GM08714 (cell line): ENCODE data around the gene TELO2.

Experiments
- H3K4me3 ChIP-seq: fragments of 200-500 bp; sonication (Bioruptor generic); 2 replicates; pipeline ENCODE4 v1.5.1; 2014; ENCODE audit warnings: mild to moderate bottlenecking, low read length, inconsistent platforms
- ZNF274 ChIP-seq: IDR thresholded peaks from 2 replicates; pipeline ENCODE4 v1.6.1; 2012; ENCODE audit warnings: mild to moderate bottlenecking, low read depth, low read length

The TELO2 gene

GRCh38 chr16:1545044-1546040, 52.2 kb downstream of the TELO2 start:
- TF ChIP-seq ZNF274 = no peak
- H3K4me3 ChIP-seq = no peak overlapping the region

GRCh38 chr16:1546430-1546829, 53.3 kb downstream of the TELO2 start:
- no peak overlapping the region for H3K4me3 ChIP-seq
- no peak for TF ChIP-seq ZNF274

GRCh38 chr16:1548233-1548632, 55.1 kb downstream of the TELO2 start:
- TF ChIP-seq ZNF274 = no peak
- H3K4me3 ChIP-seq = no peak overlapping the region

- TF ChIP-seq ZNF274 = no peak
- H3K4me3 ChIP-seq = no peak overlapping the region
Observed at GRCh38 chr16:1548727-1549126, 55.6 kb downstream of the TELO2 start.

GRCh38 chr16:1550069-1550468, 56.9 kb downstream of the TELO2 start:
- TF ChIP-seq ZNF274 = no peak
- H3K4me3 ChIP-seq = no peak overlapping the region

GRCh38 chr16:1550696-1551095, 57.5 kb downstream of the TELO2 start:
- H3K4me3 ChIP-seq = no peak overlapping the region
- no peak for TF ChIP-seq ZNF274

GRCh38 chr16:1551166-1551565, 58.0 kb downstream of the TELO2 start:
- TF ChIP-seq ZNF274 = no peak
- no peak overlapping the region for H3K4me3 ChIP-seq

- no peak overlapping the region for H3K4me3 ChIP-seq
- no peak for TF ChIP-seq ZNF274
Observed at GRCh38 chr16:1552129-1552528, 59.0 kb downstream of the TELO2 start.

GRCh38 chr16:1553946-1554825, 61.0 kb downstream of the TELO2 start:
- no peak overlapping the region for H3K4me3 ChIP-seq
- no peak for TF ChIP-seq ZNF274

GRCh38 chr16:1554826-1555445, 61.8 kb downstream of the TELO2 start:
- H3K4me3 ChIP-seq = no peak overlapping the region
- TF ChIP-seq ZNF274 = no peak

- no peak overlapping the region for H3K4me3 ChIP-seq
- TF ChIP-seq ZNF274 = no peak
Observed at GRCh38 chr16:1556254-1556653, 63.1 kb downstream of the TELO2 start.

- no peak overlapping the region for H3K4me3 ChIP-seq
- no peak for TF ChIP-seq ZNF274
Observed at GRCh38 chr16:1557074-1557473, 63.9 kb downstream of the TELO2 start.

- no peak for TF ChIP-seq ZNF274
- H3K4me3 ChIP-seq = no peak overlapping the region
Observed at GRCh38 chr16:1557576-1557975, 64.4 kb downstream of the TELO2 start.

GRCh38 chr16:1559446-1559975, 66.4 kb downstream of the TELO2 start:
- no peak for TF ChIP-seq ZNF274
- no peak overlapping the region for H3K4me3 ChIP-seq
